ENCODE results near the gene CTH. TPM values are rescaled to one million over a fixed set of nuclear protein-coding genes. Genes with fewer than 3 reads are reported as not detected.

CTH gene
- polyA plus RNA-seq, 12 donors = 1.7 to 3.7 (median 2.2) TPM; not detected in 2

Other genes starting within 250 kb of the CTH start
- 10 to 100 TPM in 11 of 12 donors, not detected in 1; 13.2 to 22.9 (median 19.2) TPM for gene LRRC40, start 205.7 kb upstream of the CTH start, polyA plus RNA-seq (ENCODE audit: insufficient read length in 12 of 12)
- 100 to 1,000 TPM; 127 to 585 (median 215) TPM for gene SRSF11, start 189.9 kb upstream of the CTH start, polyA plus RNA-seq (ENCODE audit: insufficient read length in 12 of 12)
- 10 to 100 TPM in 11 of 12 donors, not detected in 1; 14.3 to 24.1 (median 19.4) TPM for gene ANKRD13C, start 56.5 kb upstream of the CTH start, polyA plus RNA-seq (ENCODE audit: insufficient read length in 12 of 12)

Measured in muscle of arm (tissue), 12 donors.